GM10847 (cell line): ENCODE measurements around the gene FRRS1.

Experiments used
- POLR2A ChIP-seq: IDR thresholded peaks from 2 replicates; pipeline ENCODE4 v1.6.1; 2011; ENCODE audit not compliant: insufficient read length; ENCODE audit errors: extremely low read depth

The FRRS1 gene

DNA sequence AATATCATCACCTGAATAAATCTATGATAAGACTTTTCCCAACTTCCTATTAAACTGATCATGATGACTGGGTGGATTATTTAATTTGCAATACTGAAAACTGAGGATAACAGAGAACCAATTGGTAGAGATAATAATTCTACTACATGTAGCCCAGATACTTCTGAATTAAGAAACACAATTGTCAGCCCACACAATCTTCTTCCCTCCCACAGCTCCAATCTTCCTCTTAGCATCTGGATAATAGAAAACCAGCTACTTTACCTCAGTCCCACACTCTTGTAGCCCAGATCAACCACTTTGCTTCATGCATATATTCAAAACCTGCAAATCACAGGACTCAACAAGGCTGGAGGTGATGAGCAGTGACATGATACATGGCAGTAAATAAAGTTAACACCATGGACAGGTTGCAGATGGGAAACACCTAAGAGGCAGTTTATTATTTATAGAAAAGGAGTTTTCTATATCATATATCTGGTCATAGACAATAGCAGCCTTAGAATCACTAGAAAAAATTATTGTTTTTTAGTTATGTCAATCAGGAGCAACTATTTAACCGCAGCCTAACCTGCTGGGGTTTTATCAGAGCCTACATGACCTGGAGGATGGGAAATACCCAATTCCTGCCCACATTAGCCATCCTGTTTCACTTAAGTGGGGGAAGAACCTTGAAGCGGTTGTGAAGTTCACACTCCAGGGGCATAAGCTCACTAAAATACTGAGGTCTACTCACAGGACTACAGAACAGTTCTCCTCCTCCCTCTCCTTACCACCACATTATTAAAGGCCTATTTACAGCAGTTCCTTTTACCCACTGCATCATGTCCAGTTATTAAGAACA, 16.7 kb downstream of the FRRS1 start:
- TF ChIP-seq POLR2A, result no peak

DNA sequence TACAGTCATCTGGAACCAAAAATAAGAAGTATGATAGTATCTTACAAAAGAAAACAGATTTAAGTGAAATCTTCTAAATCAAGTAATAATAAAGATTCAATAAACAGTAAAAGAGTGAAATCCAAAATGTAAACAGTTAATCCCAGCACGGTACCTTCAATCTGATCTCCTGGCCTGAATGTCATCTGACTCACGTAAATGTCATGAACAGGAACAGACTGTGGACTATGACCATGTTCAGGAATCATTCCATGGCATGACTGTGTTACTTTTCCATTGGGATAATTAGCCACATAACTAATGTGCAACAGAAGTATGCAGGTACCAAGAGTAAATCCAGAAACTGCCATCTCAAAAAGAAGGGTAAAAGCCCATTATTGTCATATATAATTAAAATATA, 18.0 kb downstream of the FRRS1 start:
- TF ChIP-seq POLR2A, result no peak

DNA sequence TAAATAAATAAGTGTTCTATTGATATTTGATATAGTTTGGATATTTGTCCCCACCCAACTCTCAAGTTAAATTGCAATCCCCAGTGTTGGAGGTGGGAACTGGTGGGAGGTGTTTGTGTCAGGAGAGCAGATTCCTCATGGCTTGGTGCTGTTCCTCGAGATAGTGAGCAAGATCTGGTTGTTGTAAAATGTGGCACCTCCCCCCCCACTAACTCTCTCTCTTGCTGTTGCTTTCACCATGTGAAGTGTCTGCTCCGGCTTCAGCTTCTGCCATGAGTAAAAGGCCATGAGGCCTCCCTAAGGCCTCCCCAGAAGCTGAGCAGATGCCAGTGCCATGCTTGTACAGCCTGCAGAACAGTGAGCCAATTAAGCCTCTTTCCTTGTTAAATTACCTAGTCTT, 20.8 kb downstream of the FRRS1 start:
- TF ChIP-seq POLR2A, result no peak

DNA sequence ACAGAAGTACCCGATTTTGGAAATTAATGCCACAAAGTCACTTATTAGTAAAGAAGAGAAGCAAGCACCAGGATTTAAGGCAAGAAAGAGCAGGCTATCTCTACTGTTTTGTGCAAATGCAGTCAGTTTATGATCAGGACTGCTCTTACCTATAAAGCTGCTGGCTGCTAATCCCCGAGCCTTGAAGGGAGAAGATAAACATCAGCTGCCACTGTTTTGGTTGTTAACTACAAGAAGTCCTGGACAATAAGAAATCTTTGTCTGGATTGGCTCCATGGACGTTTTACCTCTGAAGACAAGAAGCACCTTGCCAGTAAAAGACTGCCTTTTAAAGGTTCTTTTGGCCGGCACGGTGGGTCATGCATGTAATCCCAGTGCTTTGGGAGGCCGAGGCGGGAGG, 21.4 kb downstream of the FRRS1 start:
- TF ChIP-seq POLR2A, result no peak

DNA sequence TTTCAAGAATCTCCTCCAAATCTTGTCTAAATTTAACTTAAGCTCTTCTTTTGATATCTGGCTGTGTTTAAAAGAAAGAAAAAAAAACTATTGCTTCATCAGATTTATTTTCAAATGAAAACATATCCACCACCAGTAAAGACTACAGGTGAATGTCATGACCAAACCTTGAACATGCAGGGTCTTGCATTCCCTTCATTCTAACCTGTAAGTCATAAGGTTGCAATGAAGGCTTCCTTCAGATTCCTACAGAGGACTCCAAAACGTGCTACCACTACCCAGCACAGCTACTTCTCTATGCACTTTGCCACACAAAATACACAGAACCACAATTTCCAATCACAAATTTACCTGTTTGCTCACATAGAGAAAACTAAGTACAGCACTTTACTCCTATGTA, 26.3 kb downstream of the FRRS1 start:
- TF ChIP-seq POLR2A, result no peak

DNA sequence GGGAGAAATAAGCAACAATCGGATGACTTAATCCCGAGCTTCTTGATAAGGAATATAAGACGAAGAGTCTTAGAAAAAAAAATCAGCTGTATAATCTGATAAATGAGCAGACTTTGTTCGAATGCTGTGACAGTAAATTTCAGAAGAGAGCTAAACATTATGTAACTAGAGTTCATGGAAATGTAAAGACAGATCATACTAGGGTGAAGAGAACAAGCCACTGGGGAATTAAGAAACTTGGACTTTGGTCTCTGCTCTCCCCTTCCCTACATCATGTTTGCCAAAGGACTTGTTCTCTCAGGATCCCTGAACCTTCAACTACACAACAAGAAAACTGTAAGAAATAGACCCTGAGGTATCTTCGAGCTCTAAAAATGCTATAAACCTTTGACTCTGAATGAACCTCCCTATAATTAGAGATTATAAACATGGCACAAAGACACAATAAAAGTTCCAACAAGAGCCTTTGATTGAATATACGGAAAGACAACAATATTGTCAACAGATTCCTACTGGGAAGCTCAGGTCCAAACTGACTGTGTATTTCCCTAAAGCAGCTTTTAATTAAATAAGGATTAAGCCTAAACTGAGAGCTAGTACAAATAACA, 27.5 kb downstream of the FRRS1 start:
- TF ChIP-seq POLR2A, result no peak

DNA sequence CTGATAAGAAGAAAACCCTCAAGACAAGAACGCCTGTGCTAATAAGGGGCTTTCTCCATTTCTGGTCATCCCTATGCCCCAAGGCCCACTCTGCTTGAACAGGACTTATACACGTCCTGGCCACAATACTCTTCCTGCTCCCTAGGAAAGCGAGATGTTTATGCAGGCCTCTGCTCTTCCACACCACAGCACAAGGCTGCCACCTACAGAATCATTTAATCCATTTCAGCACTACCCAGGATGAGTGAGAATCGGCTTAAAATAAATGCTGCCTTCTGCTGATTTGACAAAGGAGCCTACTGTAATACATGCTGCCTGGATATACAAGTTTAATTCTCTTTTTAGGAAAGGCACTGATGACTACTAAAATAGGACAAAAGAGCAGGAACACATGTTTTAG, 29.4 kb downstream of the FRRS1 start:
- no peak for TF ChIP-seq POLR2A

DNA sequence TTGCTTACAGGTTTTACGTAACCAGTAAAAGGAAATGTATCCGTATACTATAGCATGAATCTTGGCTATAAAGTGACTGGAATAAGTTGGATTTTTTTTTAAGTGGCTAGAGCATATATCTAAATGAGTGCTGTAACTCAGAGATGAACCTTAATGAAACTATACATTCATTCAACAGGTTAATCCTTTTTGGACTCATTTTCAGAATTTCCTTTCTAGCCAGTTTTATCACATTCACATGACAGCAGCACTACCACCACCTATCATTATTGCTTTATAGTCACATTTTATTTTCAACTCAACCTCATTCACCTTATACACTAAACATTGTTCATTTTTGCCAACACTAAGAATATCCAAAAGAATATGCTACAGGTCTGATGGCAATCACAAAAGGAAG, 30.6 kb downstream of the FRRS1 start:
- no peak for TF ChIP-seq POLR2A

DNA sequence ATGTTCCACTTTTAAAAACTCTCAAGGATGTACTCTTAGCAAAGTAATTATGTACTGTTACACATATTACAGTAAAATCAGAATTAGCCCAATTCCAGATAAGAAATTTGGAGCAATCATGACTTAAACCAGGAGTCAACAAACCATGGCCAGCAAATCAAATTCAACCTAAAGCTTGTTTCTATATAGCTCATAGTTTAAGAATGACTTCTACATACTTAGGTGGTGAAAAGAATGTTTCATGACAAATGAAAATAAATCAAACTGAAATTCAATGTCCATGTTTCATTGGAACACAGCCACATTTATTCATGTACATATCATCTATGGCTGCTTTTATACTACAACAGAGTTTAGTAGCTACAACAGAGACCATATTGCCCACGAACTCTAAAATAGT, 35.1 kb downstream of the FRRS1 start:
- TF ChIP-seq POLR2A, result no peak

DNA sequence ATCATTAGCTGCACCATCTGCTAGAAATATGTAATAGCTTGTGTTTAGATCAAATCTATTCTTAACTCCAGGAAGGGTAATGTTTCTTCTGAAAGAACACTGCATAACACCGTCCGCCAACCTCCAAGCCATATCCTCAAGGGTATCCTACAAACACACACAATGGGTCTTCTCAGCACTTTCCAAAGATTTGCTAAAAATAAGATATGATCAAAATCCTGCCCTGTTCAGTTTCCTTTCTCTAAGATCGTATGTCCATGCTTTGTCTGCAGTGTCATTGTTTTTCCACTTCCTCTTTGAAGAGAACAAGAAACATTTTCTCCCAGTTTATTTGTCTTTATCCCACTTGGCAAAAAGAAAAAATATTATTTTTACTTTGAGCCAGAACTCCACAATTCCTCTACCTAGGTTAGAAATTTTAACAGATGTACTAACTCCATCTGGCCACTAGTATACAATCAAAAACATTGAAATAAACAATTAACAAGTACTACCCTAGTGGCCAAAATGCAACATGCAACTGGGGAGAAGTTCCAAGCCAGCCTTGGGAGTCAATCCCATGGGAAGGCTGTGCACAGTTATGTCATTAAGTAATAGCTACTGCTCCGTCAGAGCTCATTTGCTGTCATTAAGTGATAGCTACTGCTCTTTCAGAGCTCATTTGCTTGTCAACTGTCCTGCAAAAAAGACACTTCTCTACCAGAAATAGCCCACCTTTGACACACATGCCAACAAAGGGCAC, 37.8 kb downstream of the FRRS1 start:
- no peak for TF ChIP-seq POLR2A

DNA sequence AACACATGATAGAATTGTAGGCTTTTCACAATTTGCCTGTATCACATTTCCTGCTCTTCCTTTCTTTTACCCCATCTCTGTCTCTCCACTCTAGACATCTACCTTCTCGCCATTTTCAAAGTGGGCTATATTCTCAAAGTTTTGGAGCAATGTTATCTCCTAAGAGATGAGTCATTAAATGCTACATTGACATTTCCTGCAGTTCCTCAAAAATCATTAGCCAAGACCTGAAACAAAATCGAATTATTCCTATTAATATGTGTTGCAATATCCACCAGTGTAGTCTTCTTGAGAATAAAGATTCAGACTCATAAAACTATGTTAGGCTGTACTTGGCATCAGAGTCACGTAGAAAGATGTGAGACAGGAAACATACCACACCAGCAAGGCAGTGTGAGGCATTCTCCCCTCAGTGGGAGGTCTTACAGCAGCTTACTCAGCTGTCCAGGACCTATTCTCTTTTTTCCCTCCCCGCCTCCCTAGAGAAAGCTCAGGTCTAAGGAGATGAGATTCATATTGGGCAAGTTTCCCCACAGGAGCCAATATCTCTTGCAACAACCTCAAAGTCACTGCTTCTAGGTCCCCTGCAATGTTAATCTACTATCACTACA, 38.8 kb downstream of the FRRS1 start:
- TF ChIP-seq POLR2A, result no peak

DNA sequence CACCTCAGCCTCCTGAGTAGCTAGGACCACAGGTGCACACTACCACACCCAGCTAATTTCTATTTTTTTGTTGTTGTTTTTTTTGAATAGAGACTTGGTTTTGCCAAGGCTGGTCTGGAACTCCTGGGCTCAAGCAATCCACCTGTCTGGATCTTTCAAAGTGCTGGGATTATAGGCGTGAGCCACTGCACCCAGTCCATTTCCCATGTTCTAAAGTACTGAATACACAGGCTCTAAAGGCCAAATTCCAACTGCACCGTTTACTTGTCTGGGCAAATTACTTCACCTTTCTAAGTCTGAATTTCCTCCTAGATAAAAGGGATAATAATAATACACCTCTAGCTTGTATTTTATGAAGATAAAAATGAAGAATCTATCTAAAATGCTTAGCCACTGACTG, 39.6 kb downstream of the FRRS1 start:
- TF ChIP-seq POLR2A, result no peak

DNA sequence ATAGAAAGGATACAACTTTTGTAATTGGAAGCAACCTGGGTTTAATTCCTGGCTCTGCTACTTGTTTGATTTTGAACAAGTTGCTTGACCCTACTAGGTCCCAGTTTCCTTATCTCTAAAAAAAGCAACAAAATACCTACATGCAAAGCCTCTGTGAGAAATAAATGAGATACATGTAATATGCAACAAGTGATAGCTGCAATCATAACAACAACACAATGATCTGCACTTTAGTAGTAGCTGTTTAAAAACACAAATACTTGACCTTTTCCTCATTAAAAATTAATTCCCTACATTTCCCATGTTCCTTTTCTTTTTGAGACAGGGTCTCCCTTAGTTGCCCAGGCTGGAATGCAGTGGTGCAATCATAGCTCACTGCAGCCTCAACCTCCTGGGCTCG, 40.0 kb downstream of the FRRS1 start:
- no peak for TF ChIP-seq POLR2A

DNA sequence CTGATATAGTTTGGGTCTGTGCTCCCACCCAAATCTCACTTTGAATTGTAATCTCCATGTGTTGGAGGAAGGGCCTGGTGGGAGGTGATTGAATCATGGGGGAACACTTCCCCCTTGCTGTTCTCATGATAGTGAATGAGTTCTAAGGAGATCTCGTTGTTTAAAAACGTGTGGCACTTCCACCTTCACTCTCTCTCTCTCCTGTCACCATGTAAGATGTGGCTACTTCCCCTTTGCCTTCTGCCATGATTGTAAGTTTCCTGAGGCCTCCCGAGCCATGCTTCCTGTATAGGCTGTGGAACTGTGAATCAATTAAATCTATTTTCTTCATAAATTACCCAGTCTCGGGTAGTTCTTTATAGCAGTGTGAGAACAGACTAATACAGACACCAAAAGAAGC, 40.4 kb downstream of the FRRS1 start:
- no peak for TF ChIP-seq POLR2A

DNA sequence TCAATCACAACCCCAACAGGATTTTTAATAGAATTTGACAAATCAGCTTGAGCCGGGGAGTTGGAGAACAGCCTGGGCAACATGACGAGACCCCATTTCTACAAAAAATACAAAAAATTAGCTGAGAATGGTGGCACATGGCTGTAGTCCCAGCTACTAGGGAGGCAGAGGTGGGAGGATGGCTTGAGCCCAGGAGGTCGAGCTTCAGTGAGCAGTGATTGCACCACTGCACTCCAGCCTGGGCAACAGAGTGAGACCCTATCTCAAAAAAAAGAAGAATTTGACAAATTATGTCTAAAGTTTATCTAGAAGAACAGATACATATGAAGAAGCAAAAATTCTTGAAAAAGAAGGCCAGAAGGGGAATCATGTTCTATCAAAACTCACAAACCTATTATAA, 43.2 kb downstream of the FRRS1 start:
- TF ChIP-seq POLR2A, result no peak

DNA sequence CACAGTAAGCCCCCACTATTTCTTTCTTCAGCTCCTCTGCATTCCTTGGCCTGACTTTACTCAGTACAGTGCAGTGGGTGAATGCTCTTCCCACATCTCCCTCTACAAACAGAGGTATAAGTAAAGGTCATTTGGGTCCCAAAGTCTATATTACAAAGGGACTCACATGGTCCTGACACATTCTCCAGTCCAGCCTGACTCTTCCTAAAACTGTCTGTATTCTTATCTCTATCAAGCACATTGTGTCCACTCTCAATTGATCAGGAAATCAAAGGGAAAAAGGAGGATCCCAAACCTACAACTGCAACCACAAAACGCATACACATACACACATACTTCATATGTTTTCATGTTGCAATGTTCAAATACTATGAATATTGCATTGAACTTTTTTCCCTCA, 49.4 kb downstream of the FRRS1 start:
- TF ChIP-seq POLR2A, result no peak
